ENCODE results near the gene HIVEP3. TPM values are rescaled to one million over a fixed set of nuclear protein-coding genes. Genes with fewer than 3 reads are reported as not detected.

The HIVEP3 gene
- total RNA-seq, 4 donors from 2014 or later: 6.1 to 10.1 (median 7.8) TPM

GRCh38 chr1:41917076-41917475 lies 1.6 kb downstream of the HIVEP3 start:
- no peak for DNase-seq (ENCODE audit: low spot score)
- ATAC-seq (ENCODE audit: low FRiP score): no peak
- no peak for TF ChIP-seq CTCF (IDR thresholded peaks at IDR 0.05)

DNA sequence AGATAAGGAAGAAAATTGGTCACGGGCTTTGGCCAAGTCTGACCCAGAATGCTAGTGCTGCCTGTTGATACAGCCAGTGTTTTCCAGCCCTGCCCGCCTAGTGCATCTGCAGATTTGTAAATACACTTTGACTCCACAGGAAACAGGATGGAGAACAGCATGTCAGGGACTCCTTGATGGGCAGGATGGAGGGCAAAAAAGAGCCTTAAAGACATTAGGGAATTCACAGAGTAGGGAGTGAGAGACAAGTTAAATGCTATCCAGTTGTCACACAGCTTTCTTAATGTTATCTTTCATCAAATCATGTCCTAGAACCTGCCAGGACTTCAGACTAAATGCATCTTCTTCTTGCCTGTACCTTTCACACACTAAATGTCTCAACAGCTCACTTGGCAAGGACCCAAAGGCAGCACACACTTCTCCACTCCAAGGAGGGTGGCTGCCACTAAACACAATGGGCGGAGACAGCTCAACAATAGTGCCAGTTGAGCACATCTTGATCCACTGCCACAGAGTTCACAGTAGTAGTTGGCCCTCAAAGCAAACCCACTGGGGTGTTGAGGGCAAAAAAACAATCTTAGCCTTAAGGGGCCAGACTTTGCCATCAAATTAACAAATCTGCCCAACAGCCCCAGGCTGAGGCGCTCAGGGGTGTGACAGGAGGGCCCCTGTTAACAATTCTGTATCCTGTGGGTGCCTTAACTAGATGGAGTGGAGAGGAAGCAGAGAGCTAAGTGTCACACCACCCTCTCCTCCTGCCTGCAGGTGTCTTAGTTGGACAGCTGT lies 2.7 kb downstream of the HIVEP3 start:
- TF ChIP-seq CTCF (IDR thresholded peaks at IDR 0.05): no peak
- DNase-seq (ENCODE audit: low spot score): no peak
- ATAC-seq (ENCODE audit: low FRiP score): no peak

GRCh38 chr1:41914516-41914915 lies 4.2 kb downstream of the HIVEP3 start:
- ATAC-seq (ENCODE audit: low FRiP score) (no peak), DNase-seq (ENCODE audit: low spot score) (no peak)
- TF ChIP-seq CTCF (IDR thresholded peaks at IDR 0.05): no peak

GRCh38 chr1:41913014-41913413 lies 5.7 kb downstream of the HIVEP3 start:
- DNase-seq (ENCODE audit: low spot score) (no peak), ATAC-seq (ENCODE audit: low FRiP score) (no peak)

GRCh38 chr1:41908288-41908895 lies 10.3 kb downstream of the HIVEP3 start:
- no peak for TF ChIP-seq CTCF (IDR thresholded peaks at IDR 0.05)
- no peak for DNase-seq (ENCODE audit: low spot score)
- ATAC-seq (ENCODE audit: low FRiP score): no peak

More at GRCh38 chr1:41913014-41913413, 5.7 kb downstream of the HIVEP3 start:
- no peak for TF ChIP-seq CTCF (IDR thresholded peaks at IDR 0.05)

GRCh38 chr1:41907446-41907845 lies 11.3 kb downstream of the HIVEP3 start:
- ATAC-seq (ENCODE audit: low FRiP score) (peak; percentile 28), DNase-seq (ENCODE audit: low spot score) (no peak)
- no peak for TF ChIP-seq CTCF (IDR thresholded peaks at IDR 0.05)

GRCh38 chr1:41906943-41907342 lies 11.8 kb downstream of the HIVEP3 start:
- no peak for DNase-seq (ENCODE audit: low spot score)
- no peak for TF ChIP-seq CTCF (IDR thresholded peaks at IDR 0.05)
- ATAC-seq (ENCODE audit: low FRiP score): no peak

Data from omental fat pad (tissue), 4 donors.